Subcutaneous adipose tissue (tissue), 4 donors: ENCODE data around the gene DPP10. TPM values are rescaled to one million over a fixed set of nuclear protein-coding genes. Genes with fewer than 3 reads are reported as not detected.

Experiments used
- CTCF ChIP-seq: fragments of 450-650 bp; IDR thresholded peaks from one replicate; pipeline ENCODE4 v1.5.1; 2016; ENCODE audit warnings: low read depth, mild to moderate bottlenecking, control low read depth, antibody characterized with exemption, moderate library complexity
- total RNA-seq, 4 donors: library from RNA; depleted of rRNA; stranded (reverse); fragments of >200 nt; gene quantifications; one replicate each; pipeline ENCODE4 v1.1.0, GENCODE V29; 2016

DPP10 gene
- total RNA-seq, 4 donors from 2014 or later: 0.94 TPM; not detected in 3

GRCh38 chr2:115194623-115195022, 752.2 kb downstream of the DPP10 start:
- TF ChIP-seq CTCF: no peak

GRCh38 chr2:115196587-115196986, 754.1 kb downstream of the DPP10 start:
- no peak for TF ChIP-seq CTCF

- TF ChIP-seq CTCF: no peak
Measured at GRCh38 chr2:115199966-115200365, 757.5 kb downstream of the DPP10 start.

- no peak for TF ChIP-seq CTCF
Measured at GRCh38 chr2:115201386-115201785, 758.9 kb downstream of the DPP10 start.

GRCh38 chr2:115208493-115209164, 766.2 kb downstream of the DPP10 start:
- TF ChIP-seq CTCF: no peak

- TF ChIP-seq CTCF: no peak
Measured at GRCh38 chr2:115214050-115214449, 771.6 kb downstream of the DPP10 start.

GRCh38 chr2:115219296-115219695, 776.9 kb downstream of the DPP10 start:
- no peak for TF ChIP-seq CTCF
